ENCODE measurements around the gene ATP2A3. TPM values are rescaled to one million over a fixed set of nuclear protein-coding genes. Genes with fewer than 3 reads are reported as not detected.

ATP2A3 gene
- total and polyA plus RNA-seq, 2 donors (not counting 1 experiment from before 2014, with no cell fraction given): 697 to 817 TPM

DNA sequence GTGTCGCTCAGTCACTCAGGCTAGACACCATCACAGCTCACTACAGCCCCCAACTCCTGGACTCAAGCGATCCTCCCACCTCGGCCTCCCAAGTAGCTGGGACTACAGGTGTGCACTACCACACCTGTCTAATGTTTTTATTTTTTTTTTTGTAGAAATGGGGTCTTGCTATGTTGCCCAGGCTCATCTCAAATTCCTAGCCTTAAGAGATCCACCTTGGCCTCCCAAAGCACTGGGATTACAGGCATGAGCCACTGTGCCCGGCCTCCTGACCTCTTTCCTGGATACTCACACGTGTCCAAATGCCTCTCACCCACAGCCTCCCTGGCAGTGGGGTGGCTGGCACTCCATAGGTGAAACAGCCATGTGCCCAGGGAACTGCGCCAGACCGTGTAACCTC is 88.9 kb downstream of the ATP2A3 start:
- CTCF ChIA-PET: interaction anchor here (1.9 kb wide), 1 partner anchor 12 kb away, joined by 4 read pairs; no protein-coding TSS in a partner anchor
- 93% methylated on average over 5 of the region's 7 CpGs for WGBS (ENCODE audit: insufficient coverage)

More for the DNA sequence above, 88.9 kb downstream of the ATP2A3 start:
- ATAC-seq (ENCODE audit: low read depth) (no peak), DNase-seq (no peak)
- TF ChIP-seq CTCF (IDR thresholded peaks at IDR 0.05) (no peak), EZH2 (IDR thresholded peaks at IDR 0.05; ENCODE audit: borderline replicate concordance, insufficient read depth, low read depth, low read length, poor library complexity, severe bottlenecking) (no peak)
- Mint-ChIP-seq H3K27me3 (no peaks in the 10 kb centered on the region), H3K27ac (no peak overlapping the region), H3K4me3 (no peak overlapping the region), H3K4me1 (peaks cover 5% of the 10 kb centered on the region), H3K9me3 (ENCODE audit: insufficient read depth) (no peaks in the 10 kb centered on the region)
- intact Hi-C loops (cut with micrococcal nuclease): no loop called here
- H3K27ac ChIP-seq (ENCODE audit: low read length in 2 of 2): no peak overlapping the region
- H3K27me3 ChIP-seq (replicated peaks in 1 of 4; ENCODE audit: control extremely low read depth in 1 of 4, control insufficient read depth in 3 of 4, insufficient read depth in 4 of 4, low read length in 3 of 4): no peaks in the 10 kb centered on the region
- H3K4me1 ChIP-seq (ENCODE audit: control insufficient read depth in 2 of 2, insufficient read depth in 2 of 2, low read length in 2 of 2): peaks cover 6 to 9% of the 10 kb centered on the region in 2 donors
- H4K20me1 ChIP-seq (ENCODE audit: control insufficient read depth, insufficient read depth, low read length, poor library complexity, severe bottlenecking): no peaks in the 10 kb centered on the region
- no peak overlapping the region for H3K4me3 ChIP-seq (ENCODE audit: control extremely low read depth in 1 of 5, extremely low read depth in 1 of 5, insufficient read depth in 1 of 5, low read depth in 2 of 5, low read length in 4 of 5)
- H3K4me2 ChIP-seq (replicated peaks; ENCODE audit: low read depth, low read length, poor library complexity, severe bottlenecking): no peak overlapping the region
- H3K9me3 ChIP-seq (ENCODE audit: control extremely low read depth in 1 of 3, control insufficient read depth in 2 of 3, insufficient read depth in 1 of 3, low read length in 2 of 3): no peaks in the 10 kb centered on the region
- H3K36me3 ChIP-seq (replicated peaks in 1 of 2; ENCODE audit: control extremely low read depth in 1 of 2, control insufficient read depth in 1 of 2, extremely low read depth in 1 of 2, insufficient read depth in 2 of 2, low read length in 1 of 2): peaks cover 0 to 9% of the 10 kb centered on the region in 2 experiments
- no peak overlapping the region for H3K9ac ChIP-seq (ENCODE audit: low read length)
- H2AFZ ChIP-seq (ENCODE audit: insufficient read depth, low read depth, low read length, poor library complexity, severe bottlenecking): no peak overlapping the region
- POLR2A ChIA-PET: no interaction called here
- H3K79me2 ChIP-seq (ENCODE audit: control insufficient read depth, insufficient read depth, low read length): no peaks in the 10 kb centered on the region

Other genes with a start within 250 kb of the ATP2A3 start
- 2.4 and 3.1 TPM in 2 replicates for gene HASPIN, start 240.5 kb downstream of the ATP2A3 start, total RNA-seq
- gene HASPIN, start 240.5 kb downstream of the ATP2A3 start, polyA plus RNA-seq: 0.28 and 0.30 TPM in 2 replicates
- gene ITGAE, start 163.2 kb downstream of the ATP2A3 start, total RNA-seq: 48.2 and 49.8 TPM in 2 replicates
- 83.7 and 95.6 TPM in 2 replicates for gene ITGAE, start 163.2 kb downstream of the ATP2A3 start, polyA plus RNA-seq
- gene NCBP3, start 118.2 kb downstream of the ATP2A3 start, total RNA-seq: 70.7 and 71.7 TPM in 2 replicates
- 11.1 and 18.9 TPM in 2 replicates for gene NCBP3, start 118.2 kb downstream of the ATP2A3 start, polyA plus RNA-seq
- 35.9 and 37.1 TPM in 2 replicates for gene CAMKK1, start 71.4 kb downstream of the ATP2A3 start, total RNA-seq
- gene CAMKK1, start 71.4 kb downstream of the ATP2A3 start, polyA plus RNA-seq: 4.5 and 11.6 TPM in 2 replicates
- 84.7 and 86.5 TPM in 2 replicates for gene P2RX1, start 48.0 kb downstream of the ATP2A3 start, total RNA-seq
- gene P2RX1, start 48.0 kb downstream of the ATP2A3 start, polyA plus RNA-seq: 25.7 and 37.7 TPM in 2 replicates
- 96.9 and 102 TPM in 2 replicates for gene ZZEF1, start 178.6 kb upstream of the ATP2A3 start, total RNA-seq
- 31.3 and 32.5 TPM in 2 replicates for gene ZZEF1, start 178.6 kb upstream of the ATP2A3 start, polyA plus RNA-seq
- 9.6 and 10.2 TPM in 2 replicates for gene CYB5D2, start 178.8 kb upstream of the ATP2A3 start, total RNA-seq
- 8.6 and 16.2 TPM in 2 replicates for gene CYB5D2, start 178.8 kb upstream of the ATP2A3 start, polyA plus RNA-seq